WTC11 (cell line): Measurements from ENCODE around the gene UMAD1.

Experiments used
- AR ChIP-seq: fragments of 250-450 bp; sonication (Bioruptor Pico); IDR thresholded peaks from 2 replicates; pipeline ENCODE4 v1.9.0; 2021; ENCODE audit warnings: mild to moderate bottlenecking
- CREB1 ChIP-seq: sonication (generic); formaldehyde crosslinking; IDR thresholded peaks from 2 replicates; pipeline ENCODE4 v1.8.0; 2023; ENCODE audit warnings: mild to moderate bottlenecking, missing genetic modification reagents
- CTCF ChIP-seq: fragments of 200-600 bp; IDR thresholded peaks from 2 replicates; pipeline ENCODE4 v1.8.0; 2022; ENCODE audit warnings: antibody characterized with exemption
- NFYB ChIP-seq: sonication (generic); formaldehyde crosslinking; conservative IDR thresholded peaks from 2 replicates; pipeline ENCODE4 v1.8.0; 2022; ENCODE audit warnings: low read depth, missing genetic modification reagents
- PREB ChIP-seq: sonication (generic); formaldehyde crosslinking; IDR thresholded peaks from 2 replicates; pipeline ENCODE4 v1.8.1; 2022; ENCODE audit warnings: mild to moderate bottlenecking, missing genetic modification reagents, moderate library complexity, borderline replicate concordance

GRCh38 chr7:7667187-7667586, 26.6 kb downstream of the UMAD1 start:
- TF ChIP-seq CREB1 (CRISPR knock-in tag) (no peak), AR (no peak), NFYB (CRISPR knock-in tag) (no peak), PREB (no peak), CTCF (no peak)
